ENCODE results near the gene TBPL2.
A peak's percentile ranks its signal among the peaks of the same experiment; 100 is the strongest.
"Not testable (repeated sequence)": the region's sequence is repeated elsewhere in the genome, so short reads cannot be mapped to it uniquely, and the experiment has no call there.

Gene TBPL2

DNA sequence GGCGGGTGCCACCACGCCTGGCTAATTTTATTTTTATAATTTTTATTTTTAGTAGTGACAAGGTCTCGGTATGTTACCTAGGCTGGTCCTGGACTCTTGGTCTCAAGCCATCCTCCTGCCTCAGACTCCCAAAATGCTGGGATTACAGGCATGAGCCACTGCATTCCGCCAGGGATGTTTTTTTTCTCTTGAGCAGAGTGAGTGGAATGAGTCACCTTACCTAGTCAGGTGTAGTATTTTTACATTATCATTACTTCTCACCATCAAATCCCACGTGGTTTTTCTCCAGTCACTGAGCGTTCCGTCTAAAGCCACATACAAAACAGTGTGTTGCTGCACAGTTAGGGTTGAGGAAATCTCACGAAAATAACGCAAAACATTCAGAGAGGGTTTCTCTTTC is 870 bp upstream of the TBPL2 start:
- no peak for DNase-seq (ENCODE audit: low read depth in 2 of 2)

GRCh38 chr14:55438066-55438683 is 2.2 kb downstream of the TBPL2 start:
- DNase-seq (ENCODE audit: low read depth in 2 of 2) = no peak

GRCh38 chr14:55436931-55437330 is 3.5 kb downstream of the TBPL2 start:
- no peak for DNase-seq (ENCODE audit: low read depth in 2 of 2)

GRCh38 chr14:55436519-55436918 is 3.9 kb downstream of the TBPL2 start:
- DNase-seq (ENCODE audit: low read depth in 2 of 2) = no peak

DNA sequence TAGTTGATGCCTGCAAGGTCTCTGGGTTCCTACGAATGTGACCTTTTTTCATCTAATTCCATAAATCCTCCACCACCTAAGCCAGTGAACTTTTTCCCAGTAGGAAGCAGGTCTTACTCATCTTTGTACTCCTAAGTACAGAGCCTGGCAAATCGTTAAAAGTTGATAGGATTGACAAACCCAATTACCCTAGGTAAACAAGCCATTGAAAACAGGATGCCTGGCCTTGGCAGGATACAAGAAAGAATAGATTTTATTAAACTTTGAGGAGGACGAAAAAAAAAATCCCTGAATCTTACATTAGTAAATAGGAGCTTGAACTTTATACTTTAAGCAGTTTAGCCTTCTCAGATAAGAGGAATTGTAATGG is 5.6 kb downstream of the TBPL2 start:
- DNase-seq (ENCODE audit: low read depth in 2 of 2) = no peak

DNA sequence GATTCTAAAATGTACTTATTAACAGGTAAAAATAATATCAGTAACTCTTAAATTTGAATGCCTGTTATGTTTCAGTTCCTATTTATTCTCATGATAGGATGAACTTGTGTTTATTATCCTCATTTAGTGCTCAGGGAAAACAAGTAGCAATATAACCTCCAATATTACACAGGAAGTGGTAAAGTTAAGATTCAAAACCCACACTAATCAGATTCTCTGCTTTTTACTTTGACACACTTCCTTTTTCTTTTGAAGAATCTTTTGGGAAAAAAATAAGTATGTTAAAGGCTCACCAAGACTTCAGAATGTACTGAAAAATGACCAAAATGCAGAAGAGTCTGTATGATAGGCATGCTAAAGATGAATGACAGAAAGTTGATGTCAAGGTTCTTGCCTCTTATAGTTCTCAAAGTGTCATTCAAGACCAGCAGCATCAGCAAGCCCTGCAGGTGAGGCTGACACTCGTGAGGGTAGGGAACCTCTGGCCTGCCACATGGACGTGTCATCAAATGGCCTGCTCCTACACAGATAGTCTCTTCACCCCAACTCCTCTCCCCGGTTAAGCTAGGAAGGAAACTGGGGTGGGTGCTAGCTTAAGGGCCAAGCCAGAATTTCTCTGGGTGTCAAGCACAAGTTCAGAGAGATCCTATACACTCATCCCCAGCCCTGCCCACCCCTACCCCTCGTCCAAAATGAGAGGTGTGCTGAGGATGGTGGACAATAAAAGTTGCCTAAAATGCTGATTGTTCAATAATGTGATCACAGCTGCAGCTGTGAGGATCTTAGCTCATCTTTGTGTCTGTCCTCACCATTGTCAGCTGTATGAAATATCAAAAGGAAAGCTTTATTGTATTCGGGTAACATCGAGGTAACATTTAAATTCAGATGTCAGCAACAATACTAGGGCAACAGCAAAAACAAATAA is 6.3 kb downstream of the TBPL2 start:
- DNase-seq (ENCODE audit: low read depth in 2 of 2) = no peak

DNA sequence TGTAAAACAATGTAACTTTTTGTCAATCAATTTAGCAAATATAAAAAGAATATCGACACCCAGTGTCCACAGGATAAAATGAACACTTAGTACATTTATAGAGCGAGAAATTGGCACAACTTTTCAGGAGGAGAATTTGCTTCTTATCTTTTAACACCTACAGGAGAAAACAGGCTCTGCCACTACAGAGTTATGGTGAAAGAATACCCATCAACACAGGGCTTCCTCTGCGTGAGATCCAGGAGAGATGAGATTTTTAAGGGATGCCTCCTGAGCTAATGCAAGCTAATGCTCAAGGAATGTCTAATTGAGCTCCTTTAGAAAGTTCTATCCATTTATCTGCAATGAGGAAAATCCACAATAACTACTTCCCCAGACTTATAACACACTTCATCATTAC is 7.8 kb downstream of the TBPL2 start:
- DNase-seq (ENCODE audit: low read depth in 2 of 2) = no peak

DNA sequence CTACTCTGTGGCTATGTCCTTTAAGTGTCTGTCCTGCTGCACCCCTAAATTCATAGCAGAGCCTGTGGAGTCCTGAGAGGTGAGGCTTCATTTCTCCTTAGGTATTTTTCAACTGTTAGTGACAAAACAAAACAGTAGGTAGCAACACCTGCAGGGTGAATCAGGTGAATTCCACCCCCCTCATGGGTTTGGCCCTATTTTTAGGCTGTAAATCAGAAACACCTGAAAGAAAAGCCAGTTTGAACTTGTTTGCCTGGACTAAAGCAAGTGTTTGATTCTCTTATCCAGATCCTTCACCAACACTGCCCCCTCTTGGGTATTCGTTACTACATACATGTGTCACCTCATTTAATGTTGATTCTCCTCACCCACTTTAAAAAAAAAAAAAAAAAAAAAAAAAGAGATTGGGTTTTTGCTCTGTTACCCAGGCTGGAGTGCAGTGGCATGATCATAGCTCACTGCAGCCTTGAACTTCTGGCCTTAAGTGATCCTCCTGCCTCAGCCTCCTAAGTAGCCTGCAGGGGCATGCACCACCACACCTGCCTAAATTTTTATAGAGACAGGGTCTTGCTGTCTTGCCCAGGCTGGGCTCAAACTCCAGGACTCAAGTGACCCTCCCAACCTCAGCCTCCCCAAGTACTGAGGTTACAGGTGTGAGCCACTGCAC is 10.3 kb downstream of the TBPL2 start:
- DNase-seq (ENCODE audit: low read depth in 2 of 2) = peak in 1 of 2 donors; percentile 10

- no peak for DNase-seq (ENCODE audit: low read depth in 2 of 2)
Observed at GRCh38 chr14:55427439-55427838, 13.0 kb downstream of the TBPL2 start.

DNA sequence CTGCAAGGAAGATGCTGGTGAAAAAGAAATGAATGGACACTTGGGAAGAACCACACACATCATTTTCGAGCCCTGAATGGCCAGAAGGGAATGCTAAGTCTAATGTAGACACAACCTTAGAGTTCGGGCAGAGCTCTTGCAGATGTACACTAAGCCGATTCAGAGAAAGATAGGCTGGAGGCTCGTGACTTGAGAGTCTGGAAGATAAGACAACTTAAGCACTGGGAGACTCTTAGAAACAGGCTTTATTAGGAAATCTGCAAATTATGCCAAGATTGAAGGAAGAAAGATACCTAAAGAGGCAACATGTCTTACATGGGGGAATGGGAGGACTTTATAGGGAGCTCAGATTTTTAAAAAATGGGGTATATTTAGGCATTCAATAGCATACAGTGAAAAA is 13.5 kb downstream of the TBPL2 start:
- no peak for DNase-seq (ENCODE audit: low read depth in 2 of 2)

DNA sequence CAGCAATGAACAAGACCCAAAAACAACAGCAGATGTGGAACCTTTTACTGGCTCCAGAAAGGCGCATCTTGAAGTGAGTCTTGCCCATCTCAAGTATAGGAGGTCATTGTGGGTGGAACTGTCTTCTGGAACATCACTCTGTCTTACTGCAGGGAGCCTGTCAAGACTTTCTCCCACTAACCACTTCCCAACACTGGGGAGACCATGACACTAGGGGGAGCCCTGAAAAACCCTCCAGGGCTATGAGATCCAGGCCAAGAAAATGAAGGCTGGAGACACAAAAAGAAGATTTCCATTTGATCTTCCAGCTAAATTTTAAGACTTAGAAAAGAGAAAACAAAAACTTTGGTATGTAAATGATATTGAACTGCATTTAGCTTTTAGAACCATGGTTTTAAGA is 15.3 kb downstream of the TBPL2 start:
- DNase-seq (ENCODE audit: low read depth in 2 of 2) = no peak

GRCh38 chr14:55423969-55424368 is 16.4 kb downstream of the TBPL2 start:
- no peak for DNase-seq (ENCODE audit: low read depth in 2 of 2)

- DNase-seq (ENCODE audit: low read depth in 2 of 2) = not testable (repeated sequence)
Observed at GRCh38 chr14:55422338-55422737, 18.1 kb downstream of the TBPL2 start.

DNA sequence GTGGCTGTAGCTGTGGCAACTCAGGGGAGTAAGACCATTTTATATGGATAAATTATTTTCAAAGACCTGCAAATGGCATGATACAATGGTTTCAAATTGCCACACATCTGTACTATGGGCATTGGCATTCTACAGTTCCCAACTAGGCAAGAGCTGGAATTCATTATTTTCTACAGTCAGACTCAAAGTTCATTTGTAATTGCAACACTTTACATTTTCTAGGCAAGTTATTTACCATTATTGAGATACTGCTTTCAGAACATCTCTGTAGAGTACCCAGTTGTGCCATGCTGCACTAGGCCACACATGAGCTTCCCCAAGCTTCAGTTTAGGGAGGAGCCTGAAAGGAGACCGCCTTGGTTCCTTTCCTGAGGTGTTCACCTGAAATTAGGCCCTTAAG is 20.8 kb downstream of the TBPL2 start:
- DNase-seq (ENCODE audit: low read depth in 2 of 2) = no peak

DNA sequence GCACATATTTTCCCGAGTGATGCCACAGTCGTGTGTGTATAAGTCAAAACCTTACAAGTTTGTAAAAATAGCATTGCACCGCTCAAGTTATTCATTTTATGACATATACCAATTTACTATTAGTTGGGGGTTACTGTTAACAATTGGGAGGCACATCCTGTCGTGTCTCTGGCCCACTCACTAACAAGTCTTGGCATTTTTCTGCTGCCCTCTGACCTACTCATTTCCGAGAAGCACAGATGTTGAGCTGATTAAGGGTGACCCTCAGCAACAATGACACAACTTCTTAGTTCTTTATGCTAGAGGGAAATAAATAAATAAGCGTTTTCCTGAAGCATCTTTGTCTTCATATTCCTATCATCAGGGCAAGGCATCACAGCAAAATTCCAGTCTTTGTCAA is 22.0 kb downstream of the TBPL2 start:
- DNase-seq (ENCODE audit: low read depth in 2 of 2) = no peak

- no peak for DNase-seq (ENCODE audit: low read depth in 2 of 2)
Observed at GRCh38 chr14:55417955-55418354, 22.5 kb downstream of the TBPL2 start.

DNA sequence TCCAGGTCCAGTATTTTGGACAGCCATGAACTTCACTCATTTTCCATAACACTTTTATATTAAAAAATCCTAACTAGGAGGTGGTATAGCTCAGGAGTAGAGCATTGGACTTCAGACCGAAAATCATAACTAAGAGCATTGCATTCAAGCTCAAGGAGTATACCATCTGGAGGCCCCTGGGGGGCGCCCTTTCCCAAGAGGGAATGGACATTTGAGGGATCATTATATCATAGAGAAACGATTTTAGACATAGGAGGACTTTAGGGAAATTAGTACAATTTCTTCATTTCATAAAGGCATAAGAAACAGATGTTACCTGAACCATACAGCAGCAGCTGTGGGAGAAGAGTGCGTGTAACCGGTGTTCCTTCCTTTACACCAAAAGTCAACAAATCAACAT is 23.6 kb downstream of the TBPL2 start:
- no peak for DNase-seq (ENCODE audit: low read depth in 2 of 2)

GRCh38 chr14:55414551-55414950 is 25.9 kb downstream of the TBPL2 start:
- DNase-seq (ENCODE audit: low read depth in 2 of 2) = no peak

GRCh38 chr14:55412676-55413075 is 27.7 kb downstream of the TBPL2 start:
- no peak for DNase-seq (ENCODE audit: low read depth in 2 of 2)

DNA sequence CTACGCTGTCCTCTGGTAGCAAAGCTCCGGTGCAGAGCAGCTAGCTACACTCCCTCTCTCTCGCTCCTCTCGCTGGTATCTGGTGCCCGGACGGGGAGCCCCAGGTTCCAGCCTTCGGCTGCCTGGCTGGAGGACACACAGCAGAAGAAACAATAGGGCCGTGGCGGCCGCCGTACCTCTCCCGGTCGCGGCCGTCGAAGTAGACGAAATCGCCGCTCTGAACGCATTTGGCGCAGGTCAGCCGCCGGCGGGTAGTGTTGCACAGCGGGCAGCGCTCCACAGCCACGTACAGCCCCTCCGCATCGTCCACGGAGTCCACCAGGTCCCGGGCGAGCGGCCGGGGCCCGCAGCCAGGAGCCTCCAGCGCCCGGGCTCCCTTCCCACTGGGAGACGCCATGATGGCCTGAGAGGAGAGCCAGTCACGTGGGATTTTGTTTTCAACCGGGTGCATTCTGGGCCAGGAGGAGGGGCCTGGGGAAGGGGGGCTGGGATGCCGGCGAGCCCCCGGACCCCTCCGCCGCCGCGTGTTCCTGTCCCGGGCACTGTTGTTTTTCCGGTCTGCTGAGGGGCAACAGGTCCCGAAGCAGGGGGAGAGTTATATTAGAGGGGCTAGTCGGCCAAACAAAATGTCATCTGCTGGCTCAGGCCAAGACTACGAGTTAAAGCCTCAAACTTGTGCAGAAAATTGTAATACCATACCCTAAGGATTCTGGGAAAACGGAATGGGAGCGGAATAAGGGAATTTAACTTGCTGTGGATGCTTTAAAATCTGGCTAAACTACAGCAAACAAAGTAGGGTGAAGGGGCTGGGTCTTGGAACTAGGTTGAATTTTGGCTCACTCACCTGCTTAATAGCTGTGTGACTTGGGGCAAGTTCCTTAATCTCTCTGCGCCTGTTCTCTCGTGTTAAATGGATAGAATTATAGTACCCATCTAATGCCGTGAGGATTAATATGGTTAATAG is 28.7 kb downstream of the TBPL2 start, which contains the start of gene ATG14:
Gene ATG14, minus strand, starts transcription at position 405 of the 964 bp plus-strand sequence. Its CDS starts 8 bp downstream, at position 397.
- peak; percentile 48 to 58 for DNase-seq (ENCODE audit: low read depth in 2 of 2)

DNA sequence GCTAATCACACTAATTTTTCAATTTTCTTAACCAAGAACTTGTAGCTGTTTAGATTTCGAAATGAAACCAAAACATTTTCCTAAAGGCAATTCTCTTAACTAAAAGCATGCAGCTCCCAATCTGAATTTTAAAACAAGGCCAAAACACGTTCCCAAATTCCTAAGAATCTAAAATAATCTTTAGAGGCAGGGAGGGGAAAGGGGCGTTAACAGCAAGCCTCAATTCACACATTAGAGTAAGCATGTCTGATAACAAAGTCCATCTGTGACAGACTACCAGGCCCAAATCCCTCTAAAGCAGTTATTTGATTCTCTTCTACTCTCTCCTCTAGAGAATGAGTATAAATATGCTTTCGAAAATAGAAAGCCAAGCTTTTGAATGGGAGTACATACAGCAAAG is 29.5 kb downstream of the TBPL2 start:
- no peak for DNase-seq (ENCODE audit: low read depth in 2 of 2)

All from activated CD8-positive, alpha-beta memory T cell treated with anti-CD3 and anti-CD28 coated beads for 4 hours (primary cell).